Transverse colon (tissue), 4 donors: Measurements from ENCODE around the gene UAP1L1.

ENCODE experiments used
- CTCF ChIP-seq, 5 experiments: fragments of 200-600 bp in 3 of 5; fragments of 450-650 bp in 2 of 5; sonication (generic) in 3 of 5; IDR thresholded peaks; 1 replicate in 2 of 5; 2 replicates in 3 of 5; pipeline ENCODE4 v1.5.1; 2016 to 2017; ENCODE audit warnings: antibody characterized with exemption in 5 of 5, inconsistent platforms in 3 of 5, mild to moderate bottlenecking in 2 of 5, moderate library complexity in 1 of 5
- EP300 ChIP-seq: sonication (generic); formaldehyde crosslinking; IDR thresholded peaks from one replicate; pipeline ENCODE4 v1.6.1; 2017; ENCODE audit warnings: antibody characterized with exemption, low read depth
- POLR2A ChIP-seq: fragments of 450-650 bp; IDR thresholded peaks from one replicate; pipeline ENCODE4 v1.6.1; 2016; ENCODE audit warnings: antibody characterized with exemption, mild to moderate bottlenecking, moderate library complexity
- POLR2AphosphoS5 ChIP-seq, 3 donors: sonication (generic); formaldehyde crosslinking; IDR thresholded peaks; one replicate each; pipeline ENCODE4 v1.6.1; 2016; ENCODE audit warnings: antibody characterized with exemption in 3 of 3

GRCh38 chr9:137110911-137111787 is 33.8 kb downstream of the UAP1L1 start:
- TF ChIP-seq EP300 (no peak), POLR2AphosphoS5 (IDR thresholded peaks at IDR 0.05) (no peak), CTCF (IDR thresholded peaks at IDR 0.05) (no peak), POLR2A (no peak)
